Activated T-cell treated with anti-CD3 and anti-CD28 coated beads for 1 hour (primary cell): ENCODE results near the gene CNIH1.

ENCODE experiments used
- DNase-seq: peaks from one replicate; pipeline ENCODE4 v3.0.0-alpha.2; 2020; ENCODE audit warnings: low read depth

The CNIH1 gene

DNA sequence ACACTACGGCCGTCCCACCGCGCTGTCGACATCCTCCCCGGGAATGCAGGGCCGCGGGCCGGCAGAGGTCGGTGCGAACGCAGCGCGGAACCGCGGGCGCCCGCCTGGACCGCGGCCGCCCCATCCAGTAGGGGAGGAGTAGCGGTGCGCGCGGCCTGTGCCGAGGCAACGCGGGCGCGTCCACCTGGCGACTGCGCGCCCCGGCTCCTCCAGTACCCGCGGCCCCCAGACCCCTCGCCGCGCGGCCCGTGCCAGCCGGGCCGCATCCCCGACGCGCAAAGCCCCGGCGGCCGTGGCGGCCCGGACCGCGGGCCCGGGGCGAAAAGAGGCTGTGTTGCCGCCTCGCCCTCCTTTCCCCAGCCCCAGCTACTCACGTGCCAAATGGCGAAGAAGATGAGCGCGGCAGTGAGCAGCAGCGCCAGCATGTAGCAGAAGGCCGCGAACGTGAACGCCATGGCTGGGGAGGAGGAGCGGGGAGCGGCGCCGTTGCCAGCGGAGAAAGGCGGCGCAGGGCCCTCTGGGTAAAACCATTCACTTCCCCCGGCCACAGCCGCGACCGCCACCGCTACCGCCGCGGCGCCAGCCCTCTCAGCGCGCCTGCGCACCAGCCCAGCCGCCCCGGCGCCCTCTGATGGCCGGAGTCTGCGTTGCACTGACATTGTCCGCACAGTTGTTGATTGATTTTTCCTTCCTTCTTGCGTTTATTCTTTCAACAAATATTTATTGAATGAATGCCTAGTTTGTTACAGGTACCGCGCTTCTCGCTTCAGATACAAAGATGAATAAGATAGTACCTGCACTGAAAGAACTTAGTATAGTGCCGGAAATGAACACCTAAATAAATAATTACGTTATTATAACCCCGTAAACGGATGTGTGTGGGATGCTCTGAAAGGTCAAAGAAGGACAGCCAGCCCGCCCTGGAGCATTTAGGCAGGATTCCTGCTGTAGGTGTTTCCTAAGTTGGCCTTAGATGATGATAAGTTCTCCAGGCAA is at the start of gene CNIH1:
Gene CNIH1 (minus strand): TSS at position 502 of the 996 bp plus-strand sequence. CDS start 47 bp downstream, at position 455.
- DNase-seq = peak; percentile 90

GRCh38 chr14:54490445-54491175 is 49.4 kb upstream of the CNIH1 start:
- DNase-seq = no peak

GRCh38 chr14:54489731-54490444 is 48.7 kb upstream of the CNIH1 start:
- DNase-seq = no peak

- no peak for DNase-seq
Observed at GRCh38 chr14:54489318-54489683, 48.1 kb upstream of the CNIH1 start.

- DNase-seq = peak; percentile 83
Observed at GRCh38 chr14:54488646-54489317, 47.6 kb upstream of the CNIH1 start, which contains the start of gene GMFB. Gene GMFB (minus strand): TSS chr14:54488980. CDS start chr14:54488927, 53 bp downstream.

DNA sequence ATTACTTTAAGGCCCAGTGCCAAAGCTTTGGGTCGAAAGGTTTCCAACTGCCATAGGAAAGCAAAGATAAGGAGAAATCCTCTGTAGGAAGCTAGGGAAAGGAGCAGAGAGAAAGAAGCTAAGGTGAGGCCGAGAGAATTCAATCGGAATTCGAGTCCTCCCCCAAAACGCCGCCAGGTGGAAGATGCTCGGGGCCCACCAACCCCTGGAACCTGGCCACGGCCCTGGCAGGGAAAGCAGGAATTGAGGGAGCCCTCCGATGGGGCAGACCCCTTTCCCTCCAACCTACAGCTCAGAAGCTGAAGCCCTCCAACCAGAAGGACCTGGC is 47.1 kb upstream of the CNIH1 start:
- DNase-seq = no peak

DNA sequence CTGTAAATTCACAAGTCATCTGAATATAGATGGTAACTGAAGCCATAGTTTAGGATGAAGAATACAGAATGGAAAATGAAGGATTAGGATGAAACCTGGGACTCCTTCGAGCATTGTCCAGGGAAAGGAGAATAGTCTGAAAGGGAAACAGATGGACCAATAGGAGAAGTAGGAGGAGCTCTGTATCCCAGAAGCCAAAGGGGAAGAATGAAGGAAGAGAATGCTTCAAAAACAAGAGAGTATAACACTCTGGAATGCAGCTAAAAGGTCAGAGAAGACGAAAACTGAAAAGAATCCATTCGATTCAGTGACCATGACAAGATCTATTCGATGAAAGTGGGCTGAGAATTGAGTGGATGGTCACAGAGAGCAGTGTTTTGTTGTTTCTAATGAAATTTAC is 46.6 kb upstream of the CNIH1 start:
- DNase-seq = no peak

DNA sequence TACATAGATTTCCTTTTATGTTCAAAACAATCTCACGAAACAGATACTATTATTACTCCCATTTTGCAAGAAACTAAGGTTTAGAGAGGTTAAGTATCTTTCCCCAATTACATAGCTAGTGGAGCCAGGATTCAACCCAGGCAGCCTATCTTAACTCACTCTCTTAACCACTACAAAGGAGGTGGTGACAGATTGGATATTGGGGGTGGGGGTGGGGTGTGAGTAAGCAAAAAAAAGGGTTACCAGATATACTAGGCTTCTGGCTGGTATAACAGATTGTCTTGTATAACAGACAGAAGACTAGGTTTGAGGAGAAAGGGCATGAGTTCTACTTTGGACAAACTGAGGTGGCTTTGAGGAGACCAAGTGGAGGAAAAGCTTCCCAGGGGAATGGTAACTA is 45.5 kb upstream of the CNIH1 start:
- DNase-seq = no peak

DNA sequence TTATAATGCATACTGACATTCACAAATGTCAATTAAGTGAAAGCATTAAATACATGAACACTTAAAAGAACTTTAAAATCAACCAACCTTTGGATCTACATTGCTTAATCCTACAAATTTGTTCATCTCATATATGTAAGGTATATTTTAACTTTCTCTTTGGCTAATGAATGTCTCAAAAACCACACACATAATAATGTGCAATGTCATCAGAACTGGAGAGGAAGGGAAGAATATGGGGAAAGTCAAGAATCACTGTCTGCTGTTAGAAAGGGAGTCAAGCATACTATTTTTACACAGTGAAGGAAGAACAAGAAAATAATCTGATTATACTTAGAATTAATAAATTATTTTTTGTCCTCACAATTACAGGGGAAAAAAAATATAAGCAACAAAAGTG is 42.7 kb upstream of the CNIH1 start:
- DNase-seq = no peak

- no peak for DNase-seq
Observed at GRCh38 chr14:54483073-54483745, 42.0 kb upstream of the CNIH1 start.

DNA sequence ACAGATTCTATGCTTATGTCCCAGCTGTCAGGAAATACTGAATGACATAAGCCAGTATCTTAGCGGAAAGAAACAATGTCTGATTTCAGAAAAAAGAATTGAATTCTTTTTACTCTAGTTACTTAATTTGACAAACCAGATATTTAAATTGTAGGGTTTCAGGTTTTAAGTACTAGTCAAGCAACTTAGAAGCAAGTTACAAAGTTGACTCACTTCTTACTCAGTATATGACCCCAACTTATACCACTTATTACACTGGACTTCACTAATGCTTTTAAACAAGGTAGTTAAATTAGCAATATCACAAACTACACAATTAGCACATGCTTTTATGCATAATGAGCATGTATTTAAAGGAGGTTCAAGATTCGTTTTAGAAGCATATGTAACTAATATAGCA is 40.5 kb upstream of the CNIH1 start:
- DNase-seq = no peak

GRCh38 chr14:54480830-54481562 is 39.8 kb upstream of the CNIH1 start:
- DNase-seq = no peak

GRCh38 chr14:54478636-54479215 is 37.6 kb upstream of the CNIH1 start:
- DNase-seq = no peak

DNA sequence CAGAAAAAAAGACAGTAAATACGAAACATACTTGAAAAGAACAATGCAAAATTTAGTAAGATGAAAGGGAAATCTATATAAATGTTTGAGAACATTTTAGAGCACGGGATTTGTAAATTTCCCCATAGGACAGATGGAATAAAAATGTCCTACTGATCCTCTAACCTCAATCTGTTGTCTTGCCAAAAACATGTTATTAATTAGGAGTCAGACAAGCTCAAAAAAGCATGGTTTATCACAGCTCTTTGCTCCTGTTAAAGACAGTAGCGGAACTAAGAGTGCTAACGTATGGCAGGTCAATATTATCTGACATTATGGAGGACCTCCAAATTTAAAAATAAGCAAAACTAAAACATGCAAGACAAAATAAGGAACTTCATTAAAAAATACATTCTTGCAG is 34.7 kb upstream of the CNIH1 start:
- no peak for DNase-seq

DNA sequence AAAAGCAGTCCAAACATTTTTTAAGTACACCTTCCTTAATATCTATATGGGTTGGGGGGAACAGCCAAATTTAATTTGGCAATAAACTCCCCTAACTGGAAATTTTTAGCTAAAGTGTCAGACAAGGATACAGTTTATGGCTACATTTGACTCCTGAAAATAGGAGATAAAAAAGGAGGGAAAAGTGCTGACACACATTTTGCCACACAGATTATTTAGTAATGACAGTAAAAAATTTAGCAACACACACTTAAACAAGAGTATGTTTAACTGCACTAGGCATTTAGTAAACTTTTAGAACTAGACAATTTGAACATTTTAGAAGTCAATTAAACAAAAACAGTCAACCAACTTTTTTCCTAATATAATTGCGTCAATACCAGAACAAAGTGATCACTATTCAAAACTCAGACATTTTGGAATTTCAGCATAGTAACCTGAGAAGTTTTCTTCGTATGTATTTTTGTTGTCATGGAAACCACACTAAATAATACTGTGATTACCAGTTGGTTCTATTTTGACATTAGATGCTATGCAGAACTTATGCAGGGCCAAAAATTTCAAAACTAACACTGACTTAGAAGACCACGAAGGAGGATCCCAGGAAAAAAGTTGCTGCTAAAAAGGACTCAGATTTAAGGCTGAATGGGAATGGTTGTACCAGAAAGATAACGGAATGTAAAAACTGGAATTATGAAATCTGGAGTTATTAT is 34.2 kb upstream of the CNIH1 start:
- DNase-seq = no peak

DNA sequence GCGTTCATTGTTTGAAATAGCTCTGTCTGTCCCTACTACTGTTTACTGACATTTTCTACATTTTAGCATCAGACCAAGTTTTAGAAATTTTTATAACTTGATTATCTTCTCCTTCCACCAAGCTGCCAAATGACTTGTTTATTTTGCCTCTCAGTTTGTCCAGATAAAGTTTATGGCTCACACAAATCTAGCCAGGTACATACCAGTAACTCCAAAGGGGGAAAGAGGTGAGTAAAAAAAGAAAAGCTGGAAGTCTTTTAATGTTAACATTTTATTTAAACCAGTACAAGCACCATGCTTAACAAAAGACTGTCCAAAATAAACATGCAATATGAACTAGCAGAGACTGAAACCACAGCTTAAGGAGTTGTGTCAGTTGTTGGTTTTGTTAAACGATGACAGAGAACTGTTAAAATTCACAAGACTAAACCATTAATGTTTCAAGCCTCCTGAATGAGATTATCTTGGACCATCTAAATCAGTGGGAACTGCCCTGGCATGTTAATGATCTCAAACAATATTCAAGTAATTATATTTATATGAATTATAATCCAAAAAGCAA is 33.1 kb upstream of the CNIH1 start:
- no peak for DNase-seq

DNA sequence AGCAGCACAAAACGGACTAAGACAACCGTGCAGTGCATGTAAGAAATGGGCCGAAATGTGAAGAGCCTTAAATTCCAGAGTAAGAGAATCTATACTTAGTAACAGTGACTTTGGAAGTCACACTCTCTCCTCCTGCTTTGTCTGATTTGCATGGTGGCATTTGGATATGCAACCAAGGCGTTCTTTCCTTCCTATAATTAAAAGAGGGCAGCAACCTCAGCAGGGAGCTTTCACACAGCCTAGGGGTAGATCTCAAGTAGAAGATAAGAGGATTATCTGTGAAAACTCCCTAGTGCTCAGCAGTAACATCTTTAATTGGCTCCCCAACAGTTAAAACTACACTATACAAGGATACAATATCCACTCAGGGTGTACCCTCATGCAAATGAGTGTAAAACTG is 31.1 kb upstream of the CNIH1 start:
- DNase-seq = no peak

GRCh38 chr14:54471641-54472040 is 30.5 kb upstream of the CNIH1 start:
- DNase-seq = no peak

DNA sequence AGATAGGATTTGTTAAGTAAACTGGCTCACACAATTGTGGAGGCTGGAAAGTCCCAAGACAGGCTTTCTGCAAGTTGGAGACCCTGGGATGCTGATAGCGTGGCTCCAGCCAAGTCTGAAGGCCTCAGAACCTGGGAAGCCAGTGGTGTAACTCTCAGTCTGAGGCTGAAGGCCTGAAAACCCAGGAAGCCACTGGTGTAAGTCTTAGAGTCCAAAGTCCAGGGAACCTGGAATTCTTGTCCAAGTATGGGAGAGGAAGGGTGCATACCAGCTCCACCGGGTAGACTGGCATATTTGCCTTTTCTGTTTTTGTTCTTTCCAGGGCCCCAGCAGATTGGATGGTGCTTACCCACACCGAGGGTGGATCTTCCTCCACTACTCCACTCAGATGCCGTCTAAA is 29.5 kb upstream of the CNIH1 start:
- DNase-seq = no peak
